HUES6 (cell line): ENCODE measurements around the gene CHL1.

Source experiments
- H3K27ac ChIP-seq: 2 replicates; pipeline ENCODE4 v1.7.0; 2013; ENCODE audit warnings: low read depth, mild to moderate bottlenecking, low read length, inconsistent platforms
- H3K27me3 ChIP-seq: 2 replicates; pipeline ENCODE4 v1.6.1; 2013; ENCODE audit warnings: low read length; ENCODE audit not compliant: control insufficient read depth, insufficient read depth
- H3K36me3 ChIP-seq: 2 replicates; pipeline ENCODE4 v1.6.1; 2013; ENCODE audit warnings: low read length; ENCODE audit not compliant: control insufficient read depth, insufficient read depth
- H3K4me1 ChIP-seq: 2 replicates; pipeline ENCODE4 v1.6.1; 2013; ENCODE audit warnings: low read length; ENCODE audit not compliant: control insufficient read depth, insufficient read depth
- H3K4me3 ChIP-seq: 2 replicates; pipeline ENCODE4 v1.5.1; 2013; ENCODE audit warnings: low read depth, low read length
- H3K9ac ChIP-seq: one replicate; pipeline ENCODE4 v1.6.1; 2013; ENCODE audit warnings: mild to moderate bottlenecking, low read length
- H3K9me3 ChIP-seq: 2 replicates; pipeline ENCODE4 v1.6.1; 2013; ENCODE audit warnings: low read depth, low read length; ENCODE audit not compliant: control insufficient read depth, insufficient read depth

Gene CHL1

GRCh38 chr3:196311-197148, at the start of gene CHL1:
Gene CHL1, plus strand, starts transcription at chr3:196763. Its CDS starts 123,014 bp downstream, at chr3:319777.
- H3K27me3 ChIP-seq, result peaks cover 86% of the 10 kb centered on the region

GRCh38 chr3:151614-152189, 44.9 kb upstream of the CHL1 start:
- Histone ChIP-seq H3K4me1 (no peaks in the 10 kb centered on the region), H3K4me3 (no peak overlapping the region), H3K9me3 (no peaks in the 10 kb centered on the region), H3K27ac (no peak overlapping the region), H3K27me3 (peaks cover 2% of the 10 kb centered on the region; the same call in 1 of the 2 replicates), H3K36me3 (no peaks in the 10 kb centered on the region), H3K9ac (no peak overlapping the region)

More at GRCh38 chr3:196311-197148, at the start of gene CHL1:
- H3K9me3 ChIP-seq, result no peaks in the 10 kb centered on the region
- no peaks in the 10 kb centered on the region for H3K36me3 ChIP-seq
- H3K4me1 ChIP-seq, result peaks cover 4% of the 10 kb centered on the region; the same call in 1 of the 2 replicates
- H3K9ac ChIP-seq, result peak within 1 kb of the TSS; percentile 23
- H3K4me3 ChIP-seq, result peak within 1 kb of the TSS; percentile 74
- H3K27ac ChIP-seq, result no peak within 1 kb of the TSS

- no peaks in the 10 kb centered on the region for H3K4me1 ChIP-seq
These were observed 36.6 kb upstream of the CHL1 start for GRCh38 chr3:159974-160373.

GRCh38 chr3:166071-166470, 30.5 kb upstream of the CHL1 start:
- H3K4me3 ChIP-seq, result no peak overlapping the region
- H3K4me1 ChIP-seq, result no peaks in the 10 kb centered on the region
- H3K9me3 ChIP-seq, result no peaks in the 10 kb centered on the region
- H3K36me3 ChIP-seq, result no peaks in the 10 kb centered on the region
- H3K27ac ChIP-seq, result no peak overlapping the region
- peaks cover 22% of the 10 kb centered on the region for H3K27me3 ChIP-seq
- no peak overlapping the region for H3K9ac ChIP-seq

More at GRCh38 chr3:159974-160373, 36.6 kb upstream of the CHL1 start:
- H3K27me3 ChIP-seq, result peaks cover 12% of the 10 kb centered on the region
- H3K36me3 ChIP-seq, result no peaks in the 10 kb centered on the region
- H3K4me3 ChIP-seq, result no peak overlapping the region
- H3K9me3 ChIP-seq, result no peaks in the 10 kb centered on the region
- no peak overlapping the region for H3K9ac ChIP-seq
- H3K27ac ChIP-seq, result no peak overlapping the region

- Histone ChIP-seq H3K36me3 (no peaks in the 10 kb centered on the region), H3K27me3 (peaks cover 22% of the 10 kb centered on the region), H3K4me3 (no peak overlapping the region), H3K9ac (no peak overlapping the region), H3K27ac (no peak overlapping the region), H3K9me3 (no peaks in the 10 kb centered on the region), H3K4me1 (no peaks in the 10 kb centered on the region)
These were observed 29.8 kb upstream of the CHL1 start for GRCh38 chr3:166799-167198.

GRCh38 chr3:173886-174285, 22.7 kb upstream of the CHL1 start:
- H3K9me3 ChIP-seq, result no peaks in the 10 kb centered on the region
- H3K27me3 ChIP-seq, result no peaks in the 10 kb centered on the region
- no peak overlapping the region for H3K9ac ChIP-seq
- H3K27ac ChIP-seq, result no peak overlapping the region
- H3K4me1 ChIP-seq, result no peaks in the 10 kb centered on the region
- no peaks in the 10 kb centered on the region for H3K36me3 ChIP-seq
- H3K4me3 ChIP-seq, result no peak overlapping the region

GRCh38 chr3:184976-185375, 11.6 kb upstream of the CHL1 start:
- no peak overlapping the region for H3K4me3 ChIP-seq
- no peaks in the 10 kb centered on the region for H3K9me3 ChIP-seq
- no peak overlapping the region for H3K9ac ChIP-seq
- no peak overlapping the region for H3K27ac ChIP-seq
- H3K36me3 ChIP-seq, result no peaks in the 10 kb centered on the region
- no peaks in the 10 kb centered on the region for H3K4me1 ChIP-seq
- H3K27me3 ChIP-seq, result peaks cover 3% of the 10 kb centered on the region; the same call in 1 of the 2 replicates

GRCh38 chr3:192215-192929, 4.2 kb upstream of the CHL1 start:
- Histone ChIP-seq H3K4me1 (peaks cover 4% of the 10 kb centered on the region; the same call in 1 of the 2 replicates), H3K9ac (no peak overlapping the region), H3K36me3 (no peaks in the 10 kb centered on the region), H3K27ac (no peak overlapping the region), H3K9me3 (no peaks in the 10 kb centered on the region), H3K4me3 (no peak overlapping the region), H3K27me3 (peaks cover 48% of the 10 kb centered on the region)

GRCh38 chr3:194001-194400, 2.6 kb upstream of the CHL1 start:
- Histone ChIP-seq H3K27me3 (peaks cover 62% of the 10 kb centered on the region), H3K27ac (no peak overlapping the region), H3K9me3 (no peaks in the 10 kb centered on the region), H3K4me1 (peaks cover 4% of the 10 kb centered on the region; the same call in 1 of the 2 replicates), H3K9ac (no peak overlapping the region), H3K36me3 (no peaks in the 10 kb centered on the region), H3K4me3 (no peak overlapping the region)

- no peaks in the 10 kb centered on the region for H3K9me3 ChIP-seq
- H3K27me3 ChIP-seq, result peaks cover 66% of the 10 kb centered on the region
These were observed 2.1 kb upstream of the CHL1 start for GRCh38 chr3:194421-194820.

GRCh38 chr3:195666-196065, 897 bp upstream of the CHL1 start:
- Histone ChIP-seq H3K9me3 (no peaks in the 10 kb centered on the region), H3K27me3 (peaks cover 79% of the 10 kb centered on the region), H3K4me1 (peaks cover 4% of the 10 kb centered on the region; the same call in 1 of the 2 replicates), H3K4me3 (no peak overlapping the region; the same call in 1 of the 2 replicates), H3K27ac (no peak overlapping the region), H3K9ac (no peak overlapping the region), H3K36me3 (no peaks in the 10 kb centered on the region)

More at GRCh38 chr3:194421-194820, 2.1 kb upstream of the CHL1 start:
- H3K4me1 ChIP-seq, result peaks cover 4% of the 10 kb centered on the region; the same call in 1 of the 2 replicates
- H3K36me3 ChIP-seq, result no peaks in the 10 kb centered on the region
- no peak overlapping the region for H3K9ac ChIP-seq
- H3K27ac ChIP-seq, result no peak overlapping the region
- H3K4me3 ChIP-seq, result no peak overlapping the region
